Colonic mucosa (tissue), 4 donors: ENCODE data around the gene NOL9. TPM values are rescaled to one million over a fixed set of nuclear protein-coding genes. Genes with fewer than 3 reads are reported as not detected.

Experiments used
- DNase-seq: peaks from one replicate; pipeline ENCODE4 v3.0.0-alpha.2; 2020
- H3K27ac ChIP-seq: fragments of 200-600 bp; one replicate; pipeline ENCODE4 v1.8.0; 2021
- H3K27me3 ChIP-seq: fragments of 200-600 bp; one replicate; pipeline ENCODE4 v1.8.0; 2021
- H3K36me3 ChIP-seq: fragments of 200-600 bp; one replicate; pipeline ENCODE4 v1.8.0; 2021
- H3K4me1 ChIP-seq: fragments of 200-600 bp; one replicate; pipeline ENCODE4 v1.8.0; 2021; ENCODE audit warnings: mild to moderate bottlenecking
- H3K4me3 ChIP-seq: fragments of 200-600 bp; one replicate; pipeline ENCODE4 v1.8.0; 2021
- H3K9ac ChIP-seq, 2 donors: one replicate each; pipeline ENCODE4 v1.7.0; 2013; ENCODE audit warnings: control low read depth in 2 of 2, low read depth in 2 of 2, low read length in 2 of 2
- H3K9me3 ChIP-seq: fragments of 200-600 bp; one replicate; pipeline ENCODE4 v1.8.0; 2021
- CTCF ChIP-seq: fragments of 200-600 bp; IDR thresholded peaks from one replicate; pipeline ENCODE4 v1.8.0; 2022; ENCODE audit warnings: antibody characterized with exemption, mild to moderate bottlenecking
- intact Hi-C: fragments of 100-400 bp; cut with DNase I; formaldehyde crosslinking; loops from one replicate; pipeline ENCODE4 v1.14.1; 2022
- total RNA-seq, 2 donors: library from RNA; stranded (reverse); fragmentation: NEBNext Ultra II Directional in 1 of 2; extraction: Animal tissue kit (Norgen Biotek cat#: 25700) in 1 of 2; gene quantifications; one replicate each; pipeline ENCODE4 v1.2.1, GENCODE V29; 2021
- donor health status: healthy.
- donor health status: DM: no; HTN: no; CAD: no.
- donor health status: DM: no; HTN: no; CAD: no.

Gene NOL9
- total RNA-seq, 2 donors from 2014 or later, result 14.5 to 27.3 TPM

- intact Hi-C loops, result no loop called here
- DNase-seq, result no peak
- H3K36me3 ChIP-seq, result peaks cover 18% of the 10 kb centered on the region
These were observed 22.3 kb downstream of the NOL9 start for GRCh38 chr1:6531996-6532395.

GRCh38 chr1:6530504-6531160, 23.7 kb downstream of the NOL9 start:
- TF ChIP-seq CTCF, result no peak
- no peak for DNase-seq
- intact Hi-C loops, result no loop called here
- Histone ChIP-seq H3K4me3 (no peak overlapping the region), H3K9ac (no peak overlapping the region), H3K4me1 (no peaks in the 10 kb centered on the region), H3K27me3 (no peaks in the 10 kb centered on the region), H3K9me3 (no peaks in the 10 kb centered on the region), H3K36me3 (peaks cover 18% of the 10 kb centered on the region), H3K27ac (no peak overlapping the region)

More at GRCh38 chr1:6531996-6532395, 22.3 kb downstream of the NOL9 start:
- no peak overlapping the region for H3K27ac ChIP-seq
- no peak for TF ChIP-seq CTCF
- H3K4me3 ChIP-seq, result no peak overlapping the region
- H3K9ac ChIP-seq, result no peak overlapping the region
- H3K27me3 ChIP-seq, result no peaks in the 10 kb centered on the region
- H3K4me1 ChIP-seq, result no peaks in the 10 kb centered on the region
- no peaks in the 10 kb centered on the region for H3K9me3 ChIP-seq

- intact Hi-C loops, result no loop called here
- no peak for DNase-seq
- TF ChIP-seq CTCF, result no peak
- Histone ChIP-seq H3K27me3 (no peaks in the 10 kb centered on the region), H3K4me1 (no peaks in the 10 kb centered on the region), H3K36me3 (peaks cover 22% of the 10 kb centered on the region), H3K9ac (no peak overlapping the region), H3K4me3 (no peak overlapping the region), H3K27ac (no peak overlapping the region), H3K9me3 (no peaks in the 10 kb centered on the region)
These were observed 25.8 kb downstream of the NOL9 start for GRCh38 chr1:6528492-6528891.

- intact Hi-C loops, result no loop called here
- DNase-seq, result no peak
- peaks cover 4% of the 10 kb centered on the region for H3K36me3 ChIP-seq
These were observed 28.0 kb downstream of the NOL9 start for GRCh38 chr1:6526316-6526715.

GRCh38 chr1:6523566-6523965, 30.7 kb downstream of the NOL9 start:
- no peak overlapping the region for H3K27ac ChIP-seq
- no peak for DNase-seq
- intact Hi-C loops, result no loop called here
- H3K9me3 ChIP-seq, result no peaks in the 10 kb centered on the region
- H3K4me1 ChIP-seq, result no peaks in the 10 kb centered on the region
- H3K9ac ChIP-seq, result no peak overlapping the region
- peaks cover 4% of the 10 kb centered on the region for H3K36me3 ChIP-seq
- TF ChIP-seq CTCF, result no peak
- no peak overlapping the region for H3K4me3 ChIP-seq
- no peaks in the 10 kb centered on the region for H3K27me3 ChIP-seq

More at GRCh38 chr1:6526316-6526715, 28.0 kb downstream of the NOL9 start:
- TF ChIP-seq CTCF, result no peak
- no peak overlapping the region for H3K9ac ChIP-seq
- no peaks in the 10 kb centered on the region for H3K4me1 ChIP-seq
- no peaks in the 10 kb centered on the region for H3K27me3 ChIP-seq
- no peak overlapping the region for H3K4me3 ChIP-seq
- H3K9me3 ChIP-seq, result no peaks in the 10 kb centered on the region
- no peak overlapping the region for H3K27ac ChIP-seq
